Left lung (tissue), 10 donors: ENCODE data around the gene ANKRD52. TPM values are rescaled to one million over a fixed set of nuclear protein-coding genes. Genes with fewer than 3 reads are reported as not detected.

Experiments used
- ATAC-seq: fragments of 200-7000 bp; cut with Tn5 transposase; one replicate; pipeline ENCODE4 v1.9.1; 2020; ENCODE audit warnings: moderate library complexity
- DNase-seq, 4 donors: peaks; one replicate each; pipeline ENCODE4 v3.0.0-alpha.2; 2013 to 2020
- H3K27ac ChIP-seq, 2 donors: fragments of 200-600 bp; sonication (generic) in 1 of 2; one replicate each; pipeline versions ENCODE4 v1.5.0 to v1.8.0; 2020 to 2021
- H3K27me3 ChIP-seq, 2 donors: fragments of 200-600 bp; sonication (generic) in 1 of 2; one replicate each; pipeline versions ENCODE4 v1.5.0 to v1.8.0; 2020 to 2021
- H3K36me3 ChIP-seq, 2 donors: fragments of 200-600 bp; sonication (generic) in 1 of 2; one replicate each; pipeline versions ENCODE4 v1.5.0 to v1.8.0; 2020 to 2021
- H3K4me1 ChIP-seq, 2 donors: fragments of 200-600 bp; one replicate each; pipeline ENCODE4 v1.8.0; 2021
- H3K4me3 ChIP-seq, 2 donors: fragments of 200-600 bp; sonication (generic) in 1 of 2; one replicate each; pipeline versions ENCODE4 v1.5.0 to v1.8.0; 2020 to 2021; ENCODE audit warnings: mild to moderate bottlenecking in 1 of 2
- H3K9me3 ChIP-seq, 2 donors: fragments of 200-600 bp; sonication (generic) in 1 of 2; one replicate each; pipeline versions ENCODE4 v1.5.0 to v1.8.0; 2020 to 2021
- CTCF ChIP-seq, 2 donors: fragments of 200-600 bp; sonication (generic) in 1 of 2; IDR thresholded peaks; one replicate each; pipeline versions ENCODE4 v1.5.0 to v1.8.0; 2021; ENCODE audit warnings: antibody characterized with exemption in 2 of 2
- intact Hi-C, 2 donors: fragments of 100-400 bp; cut with DNase I; formaldehyde crosslinking; loops; one replicate each; pipeline versions ENCODE4 v1.11.2 to v1.14.2; 2022
- polyA plus RNA-seq, 6 donors: library from polyadenylated mRNA; unstranded; fragments of 120-200 nt; gene quantifications; one replicate each; pipeline ENCODE4 v1.2.1, GENCODE V29; 2013; ENCODE audit not compliant: insufficient read length in 6 of 6
- total RNA-seq, 2 donors: library from RNA; stranded (reverse); fragmentation: NEBNext Ultra II Directional; extraction: Animal tissue kit (Norgen Biotek cat#: 25700); gene quantifications; one replicate each; pipeline ENCODE4 v1.2.1, GENCODE V29; 2021
- donor health status: DM: no; HTN: yes; CAD: no.
- donor health status: DM: no; HTN: no; CAD: no.

ANKRD52 gene
- total and polyA plus RNA-seq, 8 donors = 24.6 to 40.1 (median 32.6) TPM

DNA sequence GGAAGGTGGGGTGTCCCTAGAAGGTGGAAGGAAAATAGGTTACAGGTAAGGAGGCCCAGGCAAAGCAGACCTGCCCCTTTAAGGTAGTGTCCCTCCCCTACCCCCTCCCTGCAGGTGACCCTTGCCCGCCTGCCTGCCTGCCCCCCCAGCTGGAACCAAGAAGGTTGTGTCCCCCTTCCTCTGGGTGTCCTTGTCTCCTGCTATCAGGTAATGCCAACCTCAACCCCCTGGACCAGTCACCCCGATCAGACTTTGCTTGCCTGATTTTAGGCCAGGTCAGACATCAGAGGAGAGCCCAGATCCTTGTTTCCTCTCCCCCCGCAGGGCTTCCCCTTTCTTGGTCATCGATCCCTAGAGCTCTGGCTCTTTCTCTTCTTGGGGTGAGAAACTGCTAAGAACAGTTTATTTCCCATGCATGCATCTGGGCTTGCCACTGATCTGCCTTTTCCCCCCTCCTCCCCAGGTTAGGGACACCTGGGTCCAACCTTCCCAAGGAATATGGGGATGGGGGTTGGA is 28.2 kb downstream of the ANKRD52 start, which contains the start of gene SLC39A5:
SLC39A5 (plus strand) TSS at position 136 of the 516 bp plus-strand sequence. CDS start 1,224 bp downstream, outside the sequence.
- intact Hi-C loops = no loop called here
- TF ChIP-seq CTCF (IDR thresholded peaks at IDR 0.05) = no peak

DNA sequence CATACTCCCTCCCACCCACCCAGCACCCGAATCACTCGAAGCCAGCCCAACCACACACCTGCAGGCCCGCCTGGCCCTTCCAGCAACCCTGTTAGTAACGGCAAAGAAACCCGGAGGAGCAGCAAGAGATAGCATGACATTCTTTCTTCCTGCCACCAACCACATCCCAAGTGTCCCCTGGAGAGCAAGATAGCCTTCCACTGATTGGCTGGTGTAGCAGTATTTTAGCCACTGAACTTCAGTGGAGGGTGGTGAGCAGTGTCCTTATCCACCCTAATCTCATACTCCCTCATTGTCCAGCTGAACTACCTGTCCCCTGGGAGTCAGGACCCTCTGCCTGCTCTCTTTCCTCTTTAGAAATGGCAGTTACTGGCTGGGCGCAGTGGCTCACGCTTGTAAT is 29.1 kb downstream of the ANKRD52 start:
- Histone ChIP-seq H3K36me3 (peaks cover 0 to 13% of the 10 kb centered on the region in 2 donors), H3K9me3 (no peaks in the 10 kb centered on the region), H3K27ac (no peak overlapping the region), H3K4me1 (peaks cover 0 to 9% of the 10 kb centered on the region in 2 donors), H3K4me3 (no peak overlapping the region), H3K27me3 (no peaks in the 10 kb centered on the region)
- intact Hi-C loops = no loop called here
- ATAC-seq (no peak), DNase-seq (no peak)
- no peak for TF ChIP-seq CTCF (IDR thresholded peaks at IDR 0.05)

More for the DNA sequence above, 28.2 kb downstream of the ANKRD52 start, which contains the start of gene SLC39A5:
- Histone ChIP-seq H3K9me3 (no peaks in the 10 kb centered on the region), H3K4me1 (peaks cover 0 to 3% of the 10 kb centered on the region in 2 donors), H3K27ac (no peak within 1 kb of the TSS), H3K4me3 (no peak within 1 kb of the TSS), H3K27me3 (no peaks in the 10 kb centered on the region), H3K36me3 (peaks cover 0 to 13% of the 10 kb centered on the region in 2 donors)
- DNase-seq = no peak
- ATAC-seq = no peak

GRCh38 chr12:56224954-56225353 is 33.2 kb downstream of the ANKRD52 start:
- Histone ChIP-seq H3K27me3 (no peaks in the 10 kb centered on the region), H3K36me3 (peaks cover 0 to 13% of the 10 kb centered on the region in 2 donors), H3K4me1 (peaks cover 14 to 37% of the 10 kb centered on the region in 2 donors), H3K4me3 (peak overlapping the region; percentile 64 to 65), H3K27ac (peak overlapping the region in 1 of 2 donors; percentile 80), H3K9me3 (no peaks in the 10 kb centered on the region)
- TF ChIP-seq CTCF (IDR thresholded peaks at IDR 0.05) = no peak
- ATAC-seq (no peak), DNase-seq (peak in 1 of 4 donors; percentile 27)
- intact Hi-C loops = no loop called here

- Histone ChIP-seq H3K27me3 (no peaks in the 10 kb centered on the region), H3K9me3 (no peaks in the 10 kb centered on the region), H3K4me1 (peaks cover 14 to 43% of the 10 kb centered on the region in 2 donors), H3K27ac (peak within 1 kb of the TSS; percentile 80 to 82), H3K4me3 (peak within 1 kb of the TSS; percentile 64 to 65), H3K36me3 (peaks cover 0 to 11% of the 10 kb centered on the region in 2 donors)
- ATAC-seq (peak; percentile 85), DNase-seq (peak; percentile 95 to 98 (median 98))
- TF ChIP-seq CTCF (IDR thresholded peaks at IDR 0.05) = peak; percentile 89 to 92
- intact Hi-C loops = no loop called here
Measured at GRCh38 chr12:56224102-56224701, 34.0 kb downstream of the ANKRD52 start, which contains the start of gene NABP2. Gene NABP2, plus strand, starts transcription at chr12:56224342. Its CDS starts 515 bp downstream, at chr12:56224857.

DNA sequence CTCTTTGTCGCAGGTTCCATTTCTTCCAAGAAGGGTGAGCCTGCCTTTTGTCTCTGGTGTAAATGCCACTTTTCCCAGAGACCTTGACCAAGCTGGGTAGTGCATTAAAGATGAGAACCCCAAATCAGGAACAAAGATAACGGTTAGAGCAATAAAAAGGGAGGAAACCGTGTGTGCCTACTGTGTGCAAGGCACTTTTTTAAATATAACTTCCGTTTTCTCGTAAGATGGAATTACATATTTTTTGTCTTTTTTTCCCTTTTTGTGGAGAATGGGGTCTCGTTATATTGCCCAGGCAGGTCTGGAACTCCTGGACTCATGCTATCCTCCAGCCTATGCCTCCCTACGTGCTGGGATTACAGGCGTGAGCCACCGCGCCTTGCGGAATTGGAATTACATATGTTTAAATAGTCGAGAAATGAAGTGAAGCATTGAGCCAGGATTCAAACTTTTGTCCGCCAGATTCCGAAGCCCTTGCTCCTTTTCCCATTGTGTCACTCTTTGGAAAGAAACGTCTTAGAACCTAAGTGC is 34.5 kb downstream of the ANKRD52 start:
- ATAC-seq (no peak), DNase-seq (no peak)
- Histone ChIP-seq H3K9me3 (no peaks in the 10 kb centered on the region), H3K27me3 (no peaks in the 10 kb centered on the region), H3K4me3 (peak overlapping the region; percentile 64 to 65), H3K36me3 (peaks cover 0 to 5% of the 10 kb centered on the region in 2 donors), H3K27ac (peak overlapping the region; percentile 80 to 82), H3K4me1 (peaks cover 14 to 47% of the 10 kb centered on the region in 2 donors)
- no peak for TF ChIP-seq CTCF (IDR thresholded peaks at IDR 0.05)
- intact Hi-C loops = no loop called here
